ENCODE results near the gene SIPA1L2.

DNA sequence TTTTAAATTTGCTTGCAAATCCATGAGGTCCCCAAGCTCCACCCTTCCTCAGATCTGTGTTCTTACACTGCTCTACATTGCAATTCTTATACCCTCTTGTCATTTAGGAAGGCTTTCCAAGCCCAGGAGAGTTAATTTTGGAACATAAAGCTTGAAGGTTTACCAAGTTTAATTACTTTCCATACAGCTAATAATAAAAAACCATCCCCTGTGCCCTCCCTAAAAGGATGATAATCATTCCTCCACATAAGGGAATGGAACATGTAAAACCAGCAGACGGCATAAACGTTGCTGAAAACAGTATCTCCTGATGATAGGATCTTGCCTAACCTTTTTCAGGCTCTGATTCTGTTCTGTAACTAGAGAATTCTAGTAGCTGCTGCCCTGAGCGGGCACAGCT is 23.9 kb upstream of the SIPA1L2 start:
- TF ChIP-seq EP300 (IDR thresholded peaks at IDR 0.05) (no peak), POLR2A (IDR thresholded peaks at IDR 0.05) (no peak)
- TF ChIP-seq, protein P1, sequence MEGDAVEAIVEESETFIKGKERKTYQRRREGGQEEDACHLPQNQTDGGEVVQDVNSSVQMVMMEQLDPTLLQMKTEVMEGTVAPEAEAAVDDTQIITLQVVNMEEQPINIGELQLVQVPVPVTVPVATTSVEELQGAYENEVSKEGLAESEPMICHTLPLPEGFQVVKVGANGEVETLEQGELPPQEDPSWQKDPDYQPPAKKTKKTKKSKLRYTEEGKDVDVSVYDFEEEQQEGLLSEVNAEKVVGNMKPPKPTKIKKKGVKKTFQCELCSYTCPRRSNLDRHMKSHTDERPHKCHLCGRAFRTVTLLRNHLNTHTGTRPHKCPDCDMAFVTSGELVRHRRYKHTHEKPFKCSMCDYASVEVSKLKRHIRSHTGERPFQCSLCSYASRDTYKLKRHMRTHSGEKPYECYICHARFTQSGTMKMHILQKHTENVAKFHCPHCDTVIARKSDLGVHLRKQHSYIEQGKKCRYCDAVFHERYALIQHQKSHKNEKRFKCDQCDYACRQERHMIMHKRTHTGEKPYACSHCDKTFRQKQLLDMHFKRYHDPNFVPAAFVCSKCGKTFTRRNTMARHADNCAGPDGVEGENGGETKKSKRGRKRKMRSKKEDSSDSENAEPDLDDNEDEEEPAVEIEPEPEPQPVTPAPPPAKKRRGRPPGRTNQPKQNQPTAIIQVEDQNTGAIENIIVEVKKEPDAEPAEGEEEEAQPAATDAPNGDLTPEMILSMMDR (IDR thresholded peaks at IDR 0.05), result no peak

Data from suprapubic skin (tissue), 3 donors.